Adrenal gland (tissue), 12 donors: Measurements from ENCODE around the gene ANO4. TPM values are rescaled to one million over a fixed set of nuclear protein-coding genes. Genes with fewer than 3 reads are reported as not detected.
A peak's percentile ranks its signal among the peaks of the same experiment; 100 is the strongest.

Source experiments
- DNase-seq, 7 donors: peaks; one replicate each; pipeline ENCODE4 v3.0.0-alpha.2; 2019 to 2020
- H3K27ac ChIP-seq, 5 donors: fragments of 200-600 bp; sonication (generic) in 4 of 5; 1 replicate in 3 of 5; 2 replicates in 2 of 5; pipeline versions ENCODE4 v1.5.1 to v1.8.0; 2016 to 2020; ENCODE audit warnings: mild to moderate bottlenecking in 1 of 5
- H3K27me3 ChIP-seq: fragments of 200-600 bp; 2 replicates; pipeline ENCODE4 v1.8.0; 2021
- H3K36me3 ChIP-seq, 2 donors: fragments of 200-600 bp; replicated peaks in 1 of 2; 1 replicate in 1 of 2; 2 replicates in 1 of 2; pipeline versions ENCODE4 v1.5.1 to v1.8.0; 2018 to 2022
- H3K4me1 ChIP-seq, 2 donors: fragments of 200-600 bp; replicated peaks in 1 of 2; 1 replicate in 1 of 2; 2 replicates in 1 of 2; pipeline versions ENCODE4 v1.5.1 to v1.8.0; 2018 to 2021
- H3K4me3 ChIP-seq, 4 donors: fragments of 200-600 bp; sonication (generic) in 3 of 4; one replicate each; pipeline ENCODE4 v1.5.1; 2016 to 2018
- H3K9me3 ChIP-seq, 3 donors: fragments of 200-600 bp; sonication (generic) in 1 of 3; replicated peaks in 1 of 3; 1 replicate in 2 of 3; 2 replicates in 1 of 3; pipeline versions ENCODE4 v1.5.1 to v1.8.0; 2016 to 2021
- CTCF ChIP-seq, 6 experiments: fragments of 450-650 bp in 4 of 6; fragments of 200-600 bp in 2 of 6; sonication (generic) in 1 of 6; IDR thresholded peaks; 1 replicate in 5 of 6; 2 replicates in 1 of 6; pipeline versions ENCODE4 v1.5.1 to v1.8.0; 2016 to 2021; ENCODE audit warnings: antibody characterized with exemption in 6 of 6, mild to moderate bottlenecking in 2 of 6, moderate library complexity in 1 of 6
- POLR2A ChIP-seq, 2 donors: fragments of 450-650 bp; IDR thresholded peaks; one replicate each; pipeline ENCODE4 v1.6.1; 2017; ENCODE audit warnings: antibody characterized with exemption in 2 of 2, mild to moderate bottlenecking in 2 of 2, moderate library complexity in 1 of 2
- WGBS, 4 donors: extraction: QIAGEN DNeasy Blood & Tissue Kit in 2 of 4; methylation state at CpG; one replicate each; pipeline versions ENCODE4 v1.1.5 to v1.1.7; 2013 to 2017; 5-methylcytosine and 5-hydroxymethylcytosine counted together
- intact Hi-C, 2 donors: fragments of 100-400 bp; cut with DNase I; formaldehyde crosslinking; loops; one replicate each; pipeline versions ENCODE4 v1.14.1 to v1.15.0; 2022 to 2023
- polyA plus RNA-seq, 3 donors: library from polyadenylated mRNA; stranded (reverse); fragments of 200-250 nt in 2 of 3; fragments of 350-450 nt in 1 of 3; fragmentation: Illumina TruSeq in 1 of 3; extraction: RNeasy Lipid Tissue Mini Kit (QIAGEN cat#74804) in 1 of 3; gene quantifications; one replicate each; pipeline ENCODE4 v1.2.3, GENCODE V29; 2013 to 2014
- total RNA-seq, 9 donors: library from RNA; depleted of rRNA in 4 of 9; stranded (reverse); fragments of >200 nt in 4 of 9; fragments of 120-200 nt in 1 of 9; fragmentation: NEBNext Ultra II Directional in 1 of 9; extraction: Animal tissue kit (Norgen Biotek cat#: 25700) in 1 of 9; gene quantifications; one replicate each; pipeline versions ENCODE4 v1.1.0 to v1.2.4, GENCODE V29; 2013 to 2023
- donor health status: healthy with polysubstance abuse.
- donor health status: Bipolar disorder and iron deficiency.
- donor health status: DM: yes; HTN: yes; CAD: no.
- donor health status: DM: no; HTN: no; CAD: no.
- donor health status: DM: no; HTN: no; CAD: no.
- donor health status: DM: yes; HTN: yes; CAD: no.

Gene ANO4
- total and polyA plus RNA-seq, 12 donors = 5.6 to 37.4 (median 10.2) TPM

- TF ChIP-seq POLR2A (IDR thresholded peaks at IDR 0.05) (no peak), CTCF (IDR thresholded peaks at IDR 0.05) (no peak)
- Histone ChIP-seq H3K9me3 (no peaks in the 10 kb centered on the region), H3K36me3 (no peaks in the 10 kb centered on the region), H3K27me3 (no peaks in the 10 kb centered on the region), H3K4me3 (no peak overlapping the region), H3K27ac (no peak overlapping the region), H3K4me1 (no peaks in the 10 kb centered on the region)
- 74 to 84% (median 79%) methylated on average over 3 of the region's 3 CpGs for WGBS, 4 donors
- intact Hi-C loops = no loop called here
- DNase-seq = no peak
Measured at GRCh38 chr12:100824476-100824875, 29.9 kb downstream of the ANO4 start.

- Histone ChIP-seq H3K27ac (no peak overlapping the region), H3K4me3 (no peak overlapping the region), H3K4me1 (no peaks in the 10 kb centered on the region), H3K27me3 (no peaks in the 10 kb centered on the region), H3K36me3 (no peaks in the 10 kb centered on the region), H3K9me3 (no peaks in the 10 kb centered on the region)
- intact Hi-C loops = no loop called here
- DNase-seq = peak; percentile 32 to 69 (median 56)
- no peak for TF ChIP-seq CTCF (IDR thresholded peaks at IDR 0.05)
- TF ChIP-seq POLR2A (IDR thresholded peaks at IDR 0.05) = no peak
- 18 to 29% (median 22%) methylated on average over 4 of the region's 4 CpGs for WGBS, 4 donors
Measured at GRCh38 chr12:100826323-100826722, 31.7 kb downstream of the ANO4 start.

GRCh38 chr12:100827901-100828520 is 33.4 kb downstream of the ANO4 start:
- no peaks in the 10 kb centered on the region for H3K36me3 ChIP-seq
- TF ChIP-seq CTCF (IDR thresholded peaks at IDR 0.05) (peak; percentile 51 to 79 (median 68)), POLR2A (IDR thresholded peaks at IDR 0.05) (no peak)
- intact Hi-C loops = no loop called here
- H3K9me3 ChIP-seq = no peaks in the 10 kb centered on the region
- peak in 5 of 7 donors; percentile 20 to 31 (median 24) for DNase-seq
- no peak overlapping the region for H3K27ac ChIP-seq
- no peaks in the 10 kb centered on the region for H3K27me3 ChIP-seq
- no peak overlapping the region for H3K4me3 ChIP-seq
- WGBS, 4 donors = 35 to 50% (median 40%) methylated on average over 4 of the region's 4 CpGs
- no peaks in the 10 kb centered on the region for H3K4me1 ChIP-seq

GRCh38 chr12:100830003-100830795 is 35.6 kb downstream of the ANO4 start:
- 88 to 92% (median 89%) methylated on average over 6 of the region's 6 CpGs for WGBS, 4 donors
- H3K27me3 ChIP-seq = no peaks in the 10 kb centered on the region
- no peak for DNase-seq
- intact Hi-C loops = no loop called here
- H3K4me1 ChIP-seq = no peaks in the 10 kb centered on the region
- H3K9me3 ChIP-seq = no peaks in the 10 kb centered on the region
- H3K27ac ChIP-seq = no peak overlapping the region
- H3K4me3 ChIP-seq = no peak overlapping the region
- H3K36me3 ChIP-seq = no peaks in the 10 kb centered on the region
- no peak for TF ChIP-seq POLR2A (IDR thresholded peaks at IDR 0.05)
- no peak for TF ChIP-seq CTCF (IDR thresholded peaks at IDR 0.05)
